ENCODE measurements around the gene ANGPT4.

DNA sequence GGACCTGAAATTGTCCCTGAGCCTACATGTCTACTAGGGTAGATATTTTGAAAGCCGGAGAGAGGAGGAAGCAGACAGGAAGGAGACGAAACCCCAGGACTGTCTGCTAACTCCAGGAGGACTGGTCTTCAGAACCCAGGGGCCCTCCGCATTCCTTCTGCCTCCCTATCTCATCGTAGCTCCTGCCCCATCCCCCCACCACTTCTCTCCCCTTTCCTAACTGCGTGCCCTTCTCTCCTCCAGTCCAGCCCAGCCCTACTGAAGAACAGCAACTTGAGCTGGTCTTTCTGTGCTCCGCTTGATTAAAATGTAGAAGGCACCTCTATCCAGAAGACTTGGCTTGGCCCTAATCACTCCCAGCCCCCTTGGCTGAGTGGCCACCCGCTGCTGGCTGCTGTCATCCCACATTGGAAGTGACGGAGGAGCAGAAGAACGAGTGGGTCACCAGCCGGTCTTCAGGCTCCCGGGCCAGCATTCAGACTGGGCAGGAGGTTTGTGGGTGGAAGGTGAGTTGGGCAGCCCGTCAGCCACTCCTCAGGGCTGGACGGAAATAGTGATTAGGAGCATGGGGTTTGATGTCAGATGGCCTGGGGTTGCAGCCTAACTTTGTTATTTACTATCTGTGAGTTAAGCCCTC is 28.8 kb upstream of the ANGPT4 start:
- TF ChIP-seq, protein P1, sequence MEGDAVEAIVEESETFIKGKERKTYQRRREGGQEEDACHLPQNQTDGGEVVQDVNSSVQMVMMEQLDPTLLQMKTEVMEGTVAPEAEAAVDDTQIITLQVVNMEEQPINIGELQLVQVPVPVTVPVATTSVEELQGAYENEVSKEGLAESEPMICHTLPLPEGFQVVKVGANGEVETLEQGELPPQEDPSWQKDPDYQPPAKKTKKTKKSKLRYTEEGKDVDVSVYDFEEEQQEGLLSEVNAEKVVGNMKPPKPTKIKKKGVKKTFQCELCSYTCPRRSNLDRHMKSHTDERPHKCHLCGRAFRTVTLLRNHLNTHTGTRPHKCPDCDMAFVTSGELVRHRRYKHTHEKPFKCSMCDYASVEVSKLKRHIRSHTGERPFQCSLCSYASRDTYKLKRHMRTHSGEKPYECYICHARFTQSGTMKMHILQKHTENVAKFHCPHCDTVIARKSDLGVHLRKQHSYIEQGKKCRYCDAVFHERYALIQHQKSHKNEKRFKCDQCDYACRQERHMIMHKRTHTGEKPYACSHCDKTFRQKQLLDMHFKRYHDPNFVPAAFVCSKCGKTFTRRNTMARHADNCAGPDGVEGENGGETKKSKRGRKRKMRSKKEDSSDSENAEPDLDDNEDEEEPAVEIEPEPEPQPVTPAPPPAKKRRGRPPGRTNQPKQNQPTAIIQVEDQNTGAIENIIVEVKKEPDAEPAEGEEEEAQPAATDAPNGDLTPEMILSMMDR (IDR thresholded peaks at IDR 0.05; ENCODE audit: low read depth, low read length): no peak
- no peak for TF ChIP-seq EZH2phosphoT487 (IDR thresholded peaks at IDR 0.05; ENCODE audit: low read depth)
